ENCODE data around the gene RAB1A. TPM values are rescaled to one million over a fixed set of nuclear protein-coding genes. Genes with fewer than 3 reads are reported as not detected.
A peak's percentile ranks its signal among the peaks of the same experiment; 100 is the strongest.
"Not testable (repeated sequence)": the region's sequence is repeated elsewhere in the genome, so short reads cannot be mapped to it uniquely, and the experiment has no call there.

Gene RAB1A
- total and polyA plus RNA-seq, 7 donors = 61.9 to 209 (median 88.1) TPM

DNA sequence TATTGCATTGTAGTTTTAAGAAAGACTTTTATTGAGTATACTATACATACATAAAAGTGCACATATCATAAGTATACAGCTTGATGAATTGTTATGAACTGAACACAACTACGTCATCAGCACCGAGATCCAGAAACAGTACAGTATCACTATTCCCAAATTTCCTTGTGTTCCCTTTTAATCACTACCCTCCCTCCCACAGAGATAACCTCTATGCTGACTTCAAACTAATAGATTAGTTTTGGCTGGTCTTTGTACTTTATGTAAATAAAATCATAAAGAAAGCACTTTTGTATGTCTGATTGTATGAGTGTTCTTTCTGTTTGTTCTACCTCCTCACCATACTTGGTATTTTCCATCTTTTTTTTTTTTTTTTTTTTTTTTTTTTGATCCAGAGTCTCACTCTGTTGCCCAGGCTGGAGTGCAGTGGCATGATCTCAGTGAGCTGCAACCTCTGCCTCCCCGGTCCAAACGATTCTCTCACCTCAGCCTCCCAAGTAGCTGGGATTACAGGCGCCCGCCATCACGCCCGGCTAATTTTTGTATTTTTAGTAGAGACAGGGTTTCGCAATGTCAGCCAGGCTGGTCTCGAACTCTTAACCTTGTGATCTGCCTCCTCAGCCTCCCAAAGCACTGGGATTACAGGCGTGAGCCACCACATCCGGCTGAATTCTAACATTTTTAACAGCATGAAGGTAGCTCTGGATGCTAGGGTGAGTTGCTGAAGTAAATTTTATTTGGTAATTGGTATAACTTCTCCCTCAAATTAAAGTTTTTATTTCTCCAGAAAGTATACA, 43.3 kb upstream of the RAB1A start:
- TF ChIP-seq POLR2A (IDR thresholded peaks at IDR 0.05) (no peak), EP300 (IDR thresholded peaks at IDR 0.05) (no peak), CTCF (IDR thresholded peaks at IDR 0.05) (no peak), POLR2AphosphoS5 (IDR thresholded peaks at IDR 0.05) (no peak)
- intact Hi-C loops (cut with DNase I) = no loop called here
- no peak overlapping the region for H3K27ac ChIP-seq

DNA sequence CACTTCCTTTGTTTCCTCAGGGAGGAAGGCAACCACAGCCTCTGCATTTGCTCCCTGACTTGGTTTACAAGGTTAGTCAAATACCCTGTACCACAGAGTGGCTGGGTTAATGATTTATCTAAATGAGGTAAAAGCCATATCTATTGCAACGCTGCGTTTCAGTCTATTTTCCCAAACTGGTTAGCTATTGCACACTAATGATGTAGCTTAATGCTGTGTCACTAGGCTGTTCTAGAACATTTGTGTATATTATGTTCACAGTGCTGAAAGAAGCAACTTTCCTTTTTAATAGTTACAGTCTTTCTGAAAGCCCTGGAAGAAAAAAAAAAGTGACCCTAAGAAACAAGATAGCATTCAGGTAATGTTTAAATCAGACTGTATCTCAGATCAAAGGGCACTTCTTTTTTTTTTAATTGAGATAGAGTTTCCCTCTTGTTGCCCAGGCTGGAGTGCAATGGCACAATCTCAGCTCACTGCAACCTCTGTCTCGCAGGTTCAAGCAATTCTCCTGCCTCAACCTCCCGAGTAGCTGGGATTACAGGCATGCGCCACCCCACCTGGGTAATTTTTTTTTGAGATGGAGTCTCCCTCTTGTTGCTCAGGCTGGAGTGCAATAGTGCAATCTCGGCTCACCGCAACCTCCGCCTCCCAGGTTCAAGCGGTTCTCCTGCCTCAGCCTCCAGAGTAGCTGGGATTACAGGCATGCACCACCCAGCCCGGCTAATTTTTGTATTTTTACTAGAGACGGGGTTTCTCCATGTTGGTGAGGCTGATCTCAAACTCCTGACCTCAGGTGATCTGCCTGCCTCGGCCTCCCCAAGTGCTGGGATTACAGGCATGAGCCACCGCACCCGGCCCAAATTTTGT, 40.9 kb upstream of the RAB1A start:
- H3K27me3 ChIP-seq; H3K36me3 ChIP-seq; intact Hi-C loops (cut with DNase I); H3K9me3 ChIP-seq; H3K4me3 ChIP-seq; DNase-seq; H3K27ac ChIP-seq; H3K4me1 ChIP-seq: not testable (repeated sequence)
- 32 to 74% methylated on average over 14 of the region's 14 CpGs for WGBS, 2 donors

More for the DNA sequence above, 43.3 kb upstream of the RAB1A start:
- Histone ChIP-seq H3K9me3 (no peaks in the 10 kb centered on the region), H3K4me1 (no peaks in the 10 kb centered on the region), H3K4me3 (no peak overlapping the region), H3K27me3 (no peaks in the 10 kb centered on the region), H3K36me3 (no peaks in the 10 kb centered on the region)
- 66 to 91% methylated on average over 12 of the region's 12 CpGs for WGBS, 2 donors
- no peak for DNase-seq

- TF ChIP-seq POLR2A (IDR thresholded peaks at IDR 0.05) = no peak
- TF ChIP-seq EP300 (IDR thresholded peaks at IDR 0.05) = no peak
- no peak for TF ChIP-seq CTCF (IDR thresholded peaks at IDR 0.05)
- TF ChIP-seq POLR2AphosphoS5 (IDR thresholded peaks at IDR 0.05) = no peak
Observed at GRCh38 chr2:65169760-65170136, 39.8 kb upstream of the RAB1A start.

GRCh38 chr2:65165558-65165957, 35.7 kb upstream of the RAB1A start:
- no peaks in the 10 kb centered on the region for H3K27me3 ChIP-seq
- no peak for DNase-seq
- H3K4me3 ChIP-seq = no peak overlapping the region
- peak overlapping the region in 3 of 4 donors; percentile 25 to 59 (median 34) for H3K27ac ChIP-seq
- 66 to 83% methylated on average over 7 of the region's 7 CpGs for WGBS, 2 donors
- no peak for TF ChIP-seq POLR2A (IDR thresholded peaks at IDR 0.05)
- TF ChIP-seq POLR2AphosphoS5 (IDR thresholded peaks at IDR 0.05) = no peak
- TF ChIP-seq CTCF (IDR thresholded peaks at IDR 0.05) = no peak
- no peak for TF ChIP-seq EP300 (IDR thresholded peaks at IDR 0.05)
- H3K9me3 ChIP-seq = no peaks in the 10 kb centered on the region
- peaks cover 0 to 14% (median 10%) of the 10 kb centered on the region in 4 donors for H3K4me1 ChIP-seq
- intact Hi-C loops (cut with DNase I) = no loop called here
- no peaks in the 10 kb centered on the region for H3K36me3 ChIP-seq

More at GRCh38 chr2:65169760-65170136, 39.8 kb upstream of the RAB1A start:
- intact Hi-C loops (cut with DNase I) = no loop called here
- WGBS, 2 donors = 48 to 83% methylated on average over 4 of the region's 4 CpGs
- no peaks in the 10 kb centered on the region for H3K36me3 ChIP-seq
- H3K4me1 ChIP-seq = peaks cover 0 to 2% (median under 1%) of the 10 kb centered on the region in 4 donors
- no peak overlapping the region for H3K27ac ChIP-seq
- H3K27me3 ChIP-seq = no peaks in the 10 kb centered on the region
- no peak overlapping the region for H3K4me3 ChIP-seq
- H3K9me3 ChIP-seq = no peaks in the 10 kb centered on the region
- DNase-seq = no peak

GRCh38 chr2:65164426-65164891, 34.6 kb upstream of the RAB1A start:
- WGBS, 2 donors = 39 to 56% methylated on average over 2 of the region's 2 CpGs
- Histone ChIP-seq H3K27ac (peak overlapping the region; percentile 34 to 59 (median 39)), H3K9me3 (no peaks in the 10 kb centered on the region), H3K4me3 (no peak overlapping the region), H3K4me1 (peaks cover 0 to 14% (median 10%) of the 10 kb centered on the region in 4 donors), H3K27me3 (no peaks in the 10 kb centered on the region), H3K36me3 (no peaks in the 10 kb centered on the region)
- TF ChIP-seq POLR2A (IDR thresholded peaks at IDR 0.05) = no peak
- TF ChIP-seq POLR2AphosphoS5 (IDR thresholded peaks at IDR 0.05) = no peak
- TF ChIP-seq CTCF (IDR thresholded peaks at IDR 0.05) = no peak
- intact Hi-C loops (cut with DNase I) = no loop called here
- DNase-seq = no peak

Data from sigmoid colon (tissue), 7 donors.